Measurements from ENCODE around the gene CLTCL1.
A peak's percentile ranks its signal among the peaks of the same experiment; 100 is the strongest.

Gene CLTCL1

DNA sequence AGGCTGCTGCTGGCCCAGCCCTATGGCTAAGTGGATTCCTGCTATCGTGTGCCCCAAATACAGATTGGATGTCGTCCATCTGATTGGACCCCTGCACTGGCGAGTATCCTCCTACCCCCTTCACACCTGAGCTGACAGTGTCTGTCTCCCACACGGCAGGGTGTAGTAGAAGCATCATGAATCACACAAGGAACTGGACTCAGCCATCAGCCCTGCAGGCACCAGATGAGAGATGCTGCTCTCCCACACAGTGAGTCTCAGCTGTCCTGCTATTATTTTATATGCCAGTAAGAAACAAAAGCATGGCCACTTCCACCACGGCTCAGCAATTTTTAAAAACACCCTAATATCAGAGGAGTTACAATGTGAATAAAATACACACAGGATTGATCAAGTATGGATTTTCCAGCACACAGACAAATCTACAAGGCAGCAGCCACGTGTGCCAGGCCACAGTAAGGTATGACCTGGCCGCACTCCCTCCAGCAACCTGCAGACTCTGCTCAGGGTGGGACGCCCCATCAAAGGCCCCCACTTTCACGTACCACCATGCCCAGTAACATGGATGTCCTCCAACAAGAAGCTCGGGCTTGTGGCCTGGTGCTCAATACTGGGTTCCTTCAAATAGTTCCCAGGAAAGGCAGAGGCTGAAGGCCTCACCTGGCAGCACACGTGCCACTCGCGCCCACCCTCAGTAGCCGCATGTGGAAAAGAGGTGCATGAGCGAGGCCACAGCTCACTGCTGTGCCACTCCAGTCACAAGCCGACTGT lies 96.6 kb downstream of the CLTCL1 start:
- DNase-seq = no peak

DNA sequence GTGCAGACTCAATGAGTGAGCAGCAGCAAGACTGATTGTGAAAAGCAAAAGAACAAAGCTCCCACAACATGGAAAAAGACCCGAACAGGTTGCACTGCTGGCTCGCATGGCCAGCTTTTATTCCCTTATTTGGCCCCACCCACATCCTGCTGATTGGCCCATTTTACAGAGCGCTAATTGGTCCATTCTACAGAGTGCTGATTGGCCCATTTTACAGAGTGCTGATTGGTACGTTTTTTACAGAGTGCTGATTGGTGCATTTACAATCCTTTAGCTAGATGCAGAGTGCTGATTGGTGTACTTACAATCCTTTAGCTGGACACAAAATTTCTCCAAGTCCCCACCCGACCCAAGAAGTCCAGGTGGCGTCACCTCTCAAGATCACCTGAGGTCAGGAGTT lies 97.6 kb downstream of the CLTCL1 start:
- no peak for DNase-seq

DNA sequence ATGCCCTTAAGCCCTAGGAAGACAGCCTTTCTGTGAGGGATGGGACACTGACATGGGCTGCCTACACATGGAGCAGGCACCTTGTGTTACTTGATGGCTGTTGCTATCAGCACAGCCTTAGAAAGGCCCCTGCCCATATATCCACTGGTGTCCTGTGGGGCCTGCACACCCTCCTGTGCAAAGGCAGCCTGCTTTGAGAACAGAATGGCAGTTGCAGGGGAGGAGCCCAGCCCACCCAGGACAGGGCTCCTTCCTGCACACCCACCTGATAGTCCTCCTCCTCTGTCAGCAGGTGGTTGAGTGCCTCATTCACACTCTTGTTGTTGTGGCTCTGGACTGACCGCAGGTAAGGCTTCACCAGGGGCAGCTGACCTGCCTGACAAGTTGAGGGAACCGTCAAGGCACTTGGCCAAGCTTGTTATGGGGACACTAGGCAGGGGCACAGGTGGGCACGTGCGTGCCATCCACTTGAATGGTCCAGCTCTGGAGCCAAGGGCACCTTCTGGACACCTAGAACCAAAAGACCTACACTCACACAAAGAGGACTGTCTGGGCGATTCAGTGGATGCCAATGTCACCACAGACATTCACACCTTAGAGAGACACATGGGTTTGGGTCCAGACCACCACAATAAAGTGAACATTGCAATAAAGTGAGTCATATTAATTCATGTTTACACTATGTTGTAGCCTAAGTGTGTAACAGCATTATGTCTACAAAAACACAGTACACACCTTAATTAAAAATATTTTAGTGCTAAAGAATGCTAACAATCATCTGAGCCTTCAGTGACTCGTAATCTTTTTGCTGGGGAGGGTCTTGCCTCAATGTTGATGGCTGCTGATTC lies 103.6 kb downstream of the CLTCL1 start:
- no peak for DNase-seq

DNA sequence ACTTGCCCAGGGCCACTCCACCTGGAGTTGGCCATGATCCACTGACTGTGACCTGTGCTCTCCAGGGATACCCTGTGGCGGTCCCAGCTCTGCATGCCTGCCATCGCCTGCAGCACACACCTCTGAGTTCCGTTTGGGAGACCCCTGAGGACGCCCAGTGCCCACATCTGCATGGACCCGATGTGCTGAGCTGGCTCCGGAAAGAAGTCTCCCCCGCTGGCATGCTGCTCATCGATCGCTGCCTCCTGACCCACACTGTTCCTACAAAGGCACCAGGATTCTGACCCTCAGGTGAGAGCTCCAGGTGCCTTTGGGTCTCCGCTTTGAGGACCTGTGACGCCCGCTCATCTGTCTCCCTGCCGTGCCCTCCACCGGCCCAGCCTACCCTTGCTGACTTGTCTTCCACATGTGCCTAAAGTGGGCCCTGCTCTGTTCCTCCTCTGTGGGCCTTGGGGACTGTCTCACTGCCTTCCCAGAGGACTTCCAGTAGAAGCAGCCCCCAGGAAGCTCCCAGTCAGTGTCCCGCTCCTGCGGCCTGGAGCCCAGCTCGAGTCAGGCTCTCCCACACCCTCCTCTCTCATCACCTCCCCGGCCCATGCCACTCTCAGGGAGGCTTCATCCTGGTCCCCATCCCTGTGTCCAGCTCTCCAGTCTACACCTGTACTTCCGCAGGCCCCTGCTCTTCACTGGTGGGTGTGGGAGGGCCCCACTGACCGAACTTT lies 107.1 kb downstream of the CLTCL1 start:
- no peak for DNase-seq

DNA sequence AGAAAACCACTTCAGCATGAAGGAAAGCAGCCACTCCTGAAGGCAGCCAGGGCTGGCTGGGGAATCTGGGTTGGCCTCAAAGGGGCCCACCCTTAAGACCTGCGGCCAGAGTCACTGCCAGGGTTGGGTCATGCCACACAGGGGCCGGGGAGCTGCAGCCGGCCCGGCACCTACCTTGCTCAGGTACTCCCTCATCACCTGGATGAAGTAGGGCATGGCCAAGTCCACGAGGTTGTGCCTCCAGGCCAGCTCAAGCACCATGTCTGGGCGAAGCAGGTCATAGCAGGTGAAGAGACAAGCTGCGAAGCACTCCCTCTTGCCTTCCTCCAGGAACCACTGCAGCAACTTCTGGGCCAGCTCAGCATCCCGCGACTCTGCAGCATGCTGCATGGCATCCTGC lies 108.3 kb downstream of the CLTCL1 start:
- no peak for DNase-seq

- no peak for DNase-seq
These were observed 108.9 kb downstream of the CLTCL1 start for GRCh38 chr22:19182472-19183157.

DNA sequence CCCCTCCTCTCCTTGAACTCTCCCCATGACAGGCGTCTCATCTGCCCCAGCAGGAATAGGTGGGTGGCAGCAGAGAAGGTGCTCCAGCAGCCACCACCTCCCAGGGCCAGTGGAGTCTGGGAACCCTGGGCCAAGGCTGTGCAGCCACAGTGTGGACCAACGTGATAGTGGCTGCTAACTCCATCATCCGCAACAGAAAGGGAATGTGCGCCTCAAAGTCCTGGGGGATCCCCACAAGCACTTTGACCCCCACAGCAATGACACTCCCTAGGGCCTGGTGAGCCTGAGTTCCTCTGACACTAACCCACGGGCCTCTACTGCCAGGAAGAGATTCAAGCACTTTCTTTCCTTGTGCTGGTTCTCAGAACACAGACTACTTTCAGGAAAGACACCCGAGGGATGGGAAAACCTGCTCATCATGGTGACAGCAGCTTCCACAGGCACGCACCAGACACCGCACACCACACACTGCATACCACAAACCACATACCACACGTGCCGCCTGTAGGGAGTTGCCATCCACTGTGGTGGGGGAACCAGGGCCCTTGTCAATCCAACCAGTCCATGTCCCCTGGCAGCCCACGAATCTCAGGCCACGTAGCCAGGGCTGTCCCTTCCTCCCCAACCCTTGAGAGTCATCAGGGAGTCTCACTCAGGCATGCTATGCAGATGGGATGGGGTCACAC lies 109.6 kb downstream of the CLTCL1 start:
- DNase-seq = no peak

DNA sequence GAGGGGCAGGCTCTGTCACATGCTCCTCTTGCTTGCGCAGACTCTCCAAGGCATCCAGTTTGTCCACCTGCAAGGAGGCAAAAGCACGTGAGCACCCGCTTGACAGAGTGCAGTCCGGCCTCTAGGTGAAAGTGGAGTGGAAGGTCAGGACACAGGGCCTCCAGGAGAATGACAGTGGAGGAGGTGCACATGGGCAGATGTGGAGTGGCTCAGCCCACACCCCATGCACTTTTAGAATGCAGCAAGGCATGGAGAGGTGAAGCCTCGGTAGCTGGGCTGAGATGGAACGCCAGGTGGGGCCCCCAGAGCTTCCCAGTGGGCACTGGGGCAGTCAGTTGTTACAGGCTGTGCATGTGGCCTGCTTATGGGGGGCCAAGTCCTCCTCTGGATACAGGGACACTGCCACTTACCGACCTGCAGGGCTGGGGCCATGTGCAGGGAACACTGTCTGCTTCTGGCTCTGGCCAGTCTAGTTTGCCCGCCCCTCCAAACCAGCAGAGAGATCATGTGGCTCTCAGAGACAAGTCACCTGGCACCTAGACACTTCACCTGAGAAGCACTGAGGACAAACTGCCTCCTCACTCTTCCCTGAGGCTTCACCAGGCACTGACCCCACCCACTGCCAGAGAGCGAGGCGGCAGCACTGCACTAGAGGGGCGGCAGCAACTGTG lies 110.6 kb downstream of the CLTCL1 start:
- no peak for DNase-seq

GRCh38 chr22:19180234-19180633 lies 111.3 kb downstream of the CLTCL1 start:
- no peak for DNase-seq

DNA sequence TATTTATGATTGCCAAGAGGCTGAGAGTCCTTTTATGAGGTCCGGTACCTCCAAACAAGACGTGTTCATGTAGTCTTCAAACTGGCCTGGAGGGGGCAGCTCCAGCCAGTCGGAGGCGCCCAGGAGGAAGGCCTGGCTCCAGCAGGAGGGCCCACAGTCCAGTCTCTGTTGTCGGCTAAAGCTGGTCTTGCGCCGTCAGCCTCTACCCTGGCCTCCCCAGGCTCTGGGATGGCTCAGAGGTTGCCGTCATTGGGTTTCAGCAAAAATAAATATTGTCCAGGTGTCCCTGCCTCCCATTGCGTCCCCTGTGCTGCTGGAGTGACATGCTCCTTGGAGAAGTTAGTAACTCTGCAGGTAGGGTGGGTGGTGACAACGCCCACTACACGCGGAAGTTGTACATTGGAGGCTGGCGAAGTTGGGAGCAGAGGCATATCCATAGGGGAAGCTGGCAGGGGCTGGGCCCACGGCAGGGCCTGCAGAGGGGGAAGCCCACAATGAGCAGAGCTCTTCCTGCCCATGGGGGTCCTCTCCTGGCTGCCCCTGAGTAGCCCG lies 111.9 kb downstream of the CLTCL1 start:
- peak; percentile 73 for DNase-seq

DNA sequence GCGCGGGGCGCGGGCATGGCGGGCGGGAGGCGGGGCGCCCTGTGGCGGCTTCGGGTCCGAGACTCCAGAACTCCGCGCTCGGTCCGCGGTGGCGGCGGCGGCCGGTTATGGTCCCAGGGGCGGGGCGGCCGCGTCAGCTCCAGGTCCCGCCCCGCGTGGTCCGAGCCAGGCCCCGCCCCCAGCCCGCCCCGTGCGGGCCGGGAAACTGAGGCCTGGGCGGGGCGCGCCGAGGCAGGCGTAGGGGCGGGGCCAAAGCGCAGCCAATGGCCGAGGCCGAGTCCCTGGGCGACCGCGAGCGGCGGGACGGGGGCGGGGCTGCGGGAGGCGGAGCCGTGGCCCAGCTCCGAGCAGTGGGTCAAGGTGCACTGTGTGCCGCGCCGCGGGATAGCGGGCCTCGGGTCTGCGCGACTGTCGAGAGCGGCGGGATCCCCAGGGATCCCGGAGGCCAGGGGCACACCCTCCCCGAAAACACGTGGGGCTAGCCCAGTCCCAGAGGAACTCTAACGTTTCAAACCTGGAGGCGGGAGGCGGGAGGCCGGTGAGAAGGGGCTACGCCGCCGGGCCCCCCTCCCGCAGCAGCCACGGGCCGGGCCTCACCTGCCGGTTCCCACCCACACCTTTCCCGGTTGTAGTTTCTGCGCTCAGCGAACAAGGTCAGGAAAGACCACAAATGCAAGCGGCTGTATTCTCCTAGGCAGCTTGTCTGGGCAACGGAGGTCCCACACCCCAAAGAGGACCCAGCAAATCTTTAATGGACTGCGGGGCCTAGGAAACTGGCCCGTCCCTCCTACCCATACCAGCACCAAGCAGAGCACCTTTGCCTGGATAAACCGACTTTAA lies 112.6 kb downstream of the CLTCL1 start, which contains the start of gene SLC25A1:
Gene SLC25A1 (minus strand): TSS at position 80 of the 840 bp plus-strand sequence. CDS start 63 bp downstream, at position 17.
- peak; percentile 93 for DNase-seq

DNA sequence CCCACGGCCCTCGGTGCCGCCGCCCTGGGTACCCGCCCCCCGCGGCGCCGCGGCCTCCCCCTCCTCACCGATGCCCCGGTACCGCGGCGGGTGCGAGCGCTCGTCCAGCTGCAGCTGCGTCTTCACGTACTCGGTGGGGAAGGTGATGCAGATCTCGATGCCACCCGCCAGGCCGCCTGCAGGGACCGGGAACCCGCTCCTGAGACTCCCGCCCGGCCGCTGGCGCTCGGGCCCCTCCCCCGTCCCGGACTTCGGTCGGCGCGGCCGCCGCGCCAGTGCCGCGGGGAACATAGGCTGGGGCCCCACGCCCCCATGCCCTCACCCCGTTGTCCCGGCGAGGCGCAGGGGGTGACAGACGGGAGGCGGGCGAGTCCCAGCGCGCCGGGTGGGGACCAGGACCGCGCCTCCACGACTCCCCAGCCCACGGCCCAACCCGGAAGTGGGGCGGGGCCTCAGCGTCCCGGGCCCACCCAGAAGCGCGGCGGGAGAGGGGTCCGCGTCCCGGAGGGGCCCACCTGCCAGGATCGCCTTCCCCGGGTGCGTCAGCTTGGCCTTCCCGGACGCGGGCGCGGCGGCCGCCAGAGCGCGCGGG lies 113.4 kb downstream of the CLTCL1 start:
- DNase-seq = peak; percentile 32

DNA sequence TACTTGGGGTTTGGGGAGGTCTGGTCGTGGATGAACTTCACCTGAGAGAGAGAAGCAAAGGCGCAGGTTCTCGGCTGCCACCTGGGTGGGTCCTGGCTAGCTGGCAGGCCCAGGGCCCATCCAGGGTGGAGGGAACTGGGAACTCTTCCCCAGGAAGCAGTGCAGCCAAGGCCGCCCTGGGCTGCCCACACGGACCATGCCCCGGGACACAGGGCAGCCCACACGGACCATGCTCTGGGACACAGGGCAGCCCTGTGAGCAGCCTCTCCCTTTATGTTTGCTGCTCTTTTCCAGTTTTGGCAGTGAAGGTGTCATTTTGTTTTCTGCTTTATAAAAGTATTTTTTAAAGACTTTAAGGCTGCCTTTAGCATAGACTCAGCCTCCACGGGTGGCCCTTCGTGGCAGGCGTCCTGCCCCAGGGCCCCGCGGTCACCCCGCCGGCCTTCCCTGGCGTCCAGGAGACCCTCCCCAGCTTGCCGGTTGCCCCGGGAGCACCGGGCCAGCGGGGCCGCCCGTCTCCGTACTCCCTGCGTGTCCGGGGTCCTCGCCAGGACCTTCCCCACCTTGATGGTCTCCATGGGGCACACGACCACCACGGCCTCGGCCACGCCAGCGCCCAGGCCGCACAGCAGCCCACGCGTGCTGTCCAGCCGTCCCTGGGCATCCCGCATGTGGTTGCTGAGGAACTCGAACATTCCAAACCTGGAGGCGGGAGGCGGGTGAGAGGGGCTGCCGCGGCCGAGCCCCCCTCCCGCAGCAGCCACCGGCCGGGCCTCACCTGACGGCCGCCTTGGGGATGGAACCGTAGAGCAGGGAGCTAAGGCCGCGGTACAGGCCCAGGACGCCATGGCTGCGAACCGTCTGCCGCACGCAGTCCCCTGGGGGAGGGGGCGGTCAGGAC lies 114.1 kb downstream of the CLTCL1 start:
- DNase-seq = no peak

- DNase-seq = no peak
These were observed 114.8 kb downstream of the CLTCL1 start for GRCh38 chr22:19176732-19177131.

- no peak for DNase-seq
These were observed 115.3 kb downstream of the CLTCL1 start for GRCh38 chr22:19176175-19176643.

- DNase-seq = no peak
These were observed 115.8 kb downstream of the CLTCL1 start for GRCh38 chr22:19175602-19176174.

GRCh38 chr22:19175026-19175601 lies 116.4 kb downstream of the CLTCL1 start:
- no peak for DNase-seq

Data from activated CD4-positive, alpha-beta T cell treated with anti-CD3 and anti-CD28 coated beads, Interleukin-2, amount 50 U/mL, for 16 hours (primary cell).